K562 (cell line): Measurements from ENCODE around the gene FAM240A. TPM values are rescaled to one million over a fixed set of nuclear protein-coding genes. Genes with fewer than 3 reads are reported as not detected.

ENCODE experiments used
- ATAC-seq: fragments of 200-7000 bp; cut with Tn5 transposase; 3 replicates; pipeline ENCODE4 v1.9.1; 2020; ENCODE audit warnings: moderate library complexity
- BruUV-seq: library from RNA; stranded (reverse); fragments of 400-500 nt; replicated peaks from 2 replicates; lab custom pipeline; 2021; lab: Mats Ljungman, UMichigan
- CTCF ChIA-PET: fragments of 300-600 bp; formaldehyde crosslinking; extraction: SDS; loops from one replicate; lab custom pipeline; 2021; ENCODE audit warnings: low intra/inter-chr PET ratio; lab: Yijun Ruan, JAX
- POLR2A ChIA-PET: fragments of 300-600, 350-650 bp; sonication (Branson Sonifier 250); formaldehyde crosslinking; extraction: SDS; loops from one replicate; lab custom pipeline; 2021; ENCODE audit warnings: antibody characterized with exemption, inconsistent platforms; lab: Yijun Ruan, JAX
- DNase-seq, 4 experiments: peaks; one replicate each; pipeline versions ENCODE4 v3.0.0 to v3.0.0-alpha.2; 2011 to 2018; ENCODE audit warnings: low spot score in 3 of 4, mixed read lengths in 3 of 4; ENCODE audit errors: extremely low read depth in 1 of 4
- FAIRE-seq: peaks from 2 replicates; lab custom pipeline; 2011; peaks lifted over from hg19 to GRCh38; lab: Jason Lieb, UNC
- H2AFZ ChIP-seq: 2 replicates; pipeline ENCODE4 v1.6.0; 2011; ENCODE audit warnings: low read depth, low read length, control low read depth, inconsistent platforms
- H3K27ac ChIP-seq: fragments of 200-600 bp; 3 replicates; pipeline ENCODE4 v1.8.0; 2011; ENCODE audit warnings: low read depth, mild to moderate bottlenecking, control low read depth, inconsistent platforms, low read length, moderate library complexity, mixed read lengths; ENCODE audit errors: extremely low read depth
- H3K27me3 ChIP-seq, 2 experiments: fragments of 300-600 bp in 1 of 2; 2 replicates in 1 of 2; 3 replicates in 1 of 2; pipeline versions ENCODE4 v1.6.0 to v1.8.0; 2011; ENCODE audit warnings: inconsistent platforms in 2 of 2, low read length in 2 of 2, mild to moderate bottlenecking in 1 of 2, mixed read lengths in 1 of 2, moderate library complexity in 1 of 2; ENCODE audit not compliant: control insufficient read depth in 2 of 2, insufficient read depth in 2 of 2
- H3K36me3 ChIP-seq: fragments of 300-600 bp; 3 replicates; pipeline ENCODE4 v1.8.0; 2011; ENCODE audit warnings: mild to moderate bottlenecking, low read length, inconsistent platforms; ENCODE audit not compliant: control insufficient read depth, insufficient read depth
- H3K4me1 ChIP-seq, 2 experiments: fragments of 200-600 bp in 1 of 2; replicated peaks in 1 of 2; 2 replicates in 1 of 2; 3 replicates in 1 of 2; pipeline versions ENCODE4 v1.5.1 to v1.8.0; 2011; ENCODE audit warnings: inconsistent platforms in 2 of 2, low read length in 2 of 2, mild to moderate bottlenecking in 1 of 2, mixed read lengths in 1 of 2, moderate library complexity in 1 of 2; ENCODE audit not compliant: control insufficient read depth in 2 of 2, insufficient read depth in 2 of 2
- H3K4me2 ChIP-seq: 2 replicates; pipeline ENCODE4 v1.6.1; 2011; ENCODE audit warnings: low read length, control low read depth, inconsistent platforms, mixed read lengths; ENCODE audit not compliant: insufficient read depth
- H3K4me3 ChIP-seq: fragments of 200-600 bp; sonication (generic), shearing (Covaris generic); 2 replicates; pipeline ENCODE4 v1.5.1; 2016; ENCODE audit warnings: control low read depth, inconsistent platforms
- H3K79me2 ChIP-seq: fragments of 200-600 bp; 3 replicates; pipeline ENCODE4 v1.8.0; 2011; ENCODE audit warnings: low read length, inconsistent platforms; ENCODE audit not compliant: control insufficient read depth, insufficient read depth
- H3K9ac ChIP-seq, 2 experiments: 2 replicates each; pipeline versions ENCODE4 v1.6.0 to v1.6.1; 2011; ENCODE audit warnings: low read depth in 2 of 2, low read length in 2 of 2, control low read depth in 1 of 2, inconsistent platforms in 1 of 2, mild to moderate bottlenecking in 1 of 2, mixed read lengths in 1 of 2; ENCODE audit not compliant: insufficient read depth in 1 of 2
- H3K9me1 ChIP-seq: one replicate; pipeline ENCODE4 v1.6.0; 2011; ENCODE audit warnings: inconsistent platforms, mild to moderate bottlenecking, low read length, moderate library complexity; ENCODE audit not compliant: control insufficient read depth, insufficient read depth
- H3K9me3 ChIP-seq: replicated peaks from 2 replicates; pipeline ENCODE4 v1.5.1; 2011; ENCODE audit warnings: low read depth, low read length, inconsistent platforms; ENCODE audit not compliant: control insufficient read depth, insufficient read depth
- H4K20me1 ChIP-seq: replicated peaks from 2 replicates; pipeline ENCODE4 v1.6.1; 2011; ENCODE audit warnings: low read length, inconsistent platforms, mixed read lengths; ENCODE audit not compliant: control insufficient read depth, insufficient read depth
- CGGBP1 ChIP-seq: fragments of 250-450 bp; sonication (Bioruptor Pico); IDR thresholded peaks from 2 replicates; pipeline ENCODE4 v1.9.0; 2021; ENCODE audit warnings: mild to moderate bottlenecking
- CHD2 ChIP-seq: IDR thresholded peaks from 2 replicates; pipeline ENCODE4 v1.6.1; 2011; ENCODE audit warnings: low read depth, low read length
- CREM ChIP-seq: IDR thresholded peaks from 2 replicates; pipeline ENCODE4 v1.6.1; 2014; ENCODE audit warnings: antibody characterized with exemption, low read depth
- GABPB1 ChIP-seq: sonication (generic); formaldehyde crosslinking; IDR thresholded peaks from 2 replicates; pipeline ENCODE4 v1.8.0; 2022; ENCODE audit warnings: mild to moderate bottlenecking, missing genetic modification reagents
- GATAD2B ChIP-seq: fragments of 450-650 bp; IDR thresholded peaks from 2 replicates; pipeline ENCODE4 v1.6.1; 2017; ENCODE audit warnings: mild to moderate bottlenecking, borderline replicate concordance
- HCFC1 ChIP-seq: IDR thresholded peaks from 2 replicates; pipeline ENCODE4 v1.6.1; 2012; ENCODE audit warnings: low read depth, low read length, improper control_type of control experiment
- HDAC6 ChIP-seq: IDR thresholded peaks from 2 replicates; pipeline ENCODE4 v1.6.1; 2012; ENCODE audit warnings: low read depth, mild to moderate bottlenecking, control low read depth, inconsistent platforms, low read length, moderate library complexity
- HMGXB4 ChIP-seq: sonication (generic); formaldehyde crosslinking; IDR thresholded peaks from 2 replicates; pipeline ENCODE4 v1.8.1; 2023; ENCODE audit warnings: mild to moderate bottlenecking, missing genetic modification reagents
- KAT8 ChIP-seq: fragments of 450-650 bp; IDR thresholded peaks from 2 replicates; pipeline ENCODE4 v1.6.1; 2016; ENCODE audit warnings: low read depth, mild to moderate bottlenecking
- MAFF ChIP-seq: IDR thresholded peaks from 2 replicates; pipeline ENCODE4 v1.6.1; 2012; ENCODE audit warnings: low read length, improper control_type of control experiment
- MECOM ChIP-seq: fragments of 250-450 bp; sonication (Bioruptor Pico); IDR thresholded peaks from 2 replicates; pipeline ENCODE4 v1.8.0; 2022; ENCODE audit warnings: inconsistent platforms
- NR2C1 ChIP-seq, 2 experiments: fragments of 450-650 bp; IDR thresholded peaks; 2 replicates each; pipeline ENCODE4 v1.6.1; 2017; ENCODE audit warnings: mild to moderate bottlenecking in 2 of 2, antibody characterized with exemption in 1 of 2, inconsistent platforms in 1 of 2, missing compliant biosample characterization in 1 of 2, missing genetic modification characterization in 1 of 2
- SMARCC2 ChIP-seq: fragments of 450-650 bp; IDR thresholded peaks from 2 replicates; pipeline ENCODE4 v1.6.1; 2017; ENCODE audit warnings: antibody characterized with exemption, moderate library complexity, mild to moderate bottlenecking, low read depth
- UBTF ChIP-seq, 2 experiments: IDR thresholded peaks; 2 replicates each; pipeline ENCODE4 v1.6.1; 2012; ENCODE audit warnings: improper control_type of control experiment in 2 of 2, low read depth in 2 of 2, low read length in 2 of 2, borderline replicate concordance in 1 of 2
- XRCC5 ChIP-seq: fragments of 200-400 bp; formaldehyde crosslinking; IDR thresholded peaks from 2 replicates; pipeline ENCODE4 v1.6.1; 2017; ENCODE audit warnings: low read depth, mild to moderate bottlenecking, low read length
- YY1 ChIP-seq, 3 experiments: IDR thresholded peaks; 2 replicates each; pipeline ENCODE4 v1.6.1; 2011; ENCODE audit warnings: low read length in 2 of 3, mild to moderate bottlenecking in 2 of 3, moderate library complexity in 2 of 3, borderline replicate concordance in 1 of 3, control low read depth in 1 of 3, low read depth in 1 of 3; ENCODE audit not compliant: insufficient read depth in 3 of 3, insufficient replicate concordance in 2 of 3, control insufficient read depth in 1 of 3, insufficient read length in 1 of 3; ENCODE audit errors: extremely low read depth in 1 of 3
- ZFP36 ChIP-seq: fragments of 150-350 bp; IDR thresholded peaks from 2 replicates; pipeline ENCODE4 v1.6.1; 2018; ENCODE audit warnings: low read length, low read depth; ENCODE audit not compliant: partially characterized antibody
- ZNF253 ChIP-seq: fragments of 250-450 bp; sonication (Bioruptor Pico); conservative IDR thresholded peaks from 2 replicates; pipeline ENCODE4 v1.6.1; 2021; ENCODE audit warnings: mild to moderate bottlenecking
- ZNF77 ChIP-seq: fragments of 250-450 bp; sonication (Bioruptor Pico); IDR thresholded peaks from 2 replicates; pipeline ENCODE4 v1.5.0; 2020
- WGBS: fragments of 100-300 bp; shearing (Covaris generic); methylation state at CpG from one replicate; pipeline ENCODE4 v1.1.6; 2016; ENCODE audit warnings: low coverage, mixed read lengths; ENCODE audit not compliant: insufficient coverage; ENCODE audit errors: missing lambda C conversion rate; 5-methylcytosine and 5-hydroxymethylcytosine counted together
- in situ Hi-C: fragments of 300-500 bp; cut with MboI; formaldehyde crosslinking; loops from 4 replicates; pipeline ENCODE4 v1.15.0; 2018; ENCODE audit warnings: inconsistent platforms, mixed read lengths
- intact Hi-C: fragments of 100-400 bp; cut with micrococcal nuclease; formaldehyde crosslinking; loops from 2 replicates; pipeline ENCODE4 v1.14.2; 2022
- polyA plus RNA-seq, 8 experiments: library from polyadenylated mRNA; depleted of rRNA in 4 of 8; stranded (reverse) in 5 of 8; unstranded in 3 of 8; fragments of >200 nt; fragmentation: Nextera tagmentation in 2 of 8; fragmentation: Illumina TruSeq in 1 of 8; extraction: Ambion mirVana in 2 of 8; extraction: Trizol in 1 of 8; gene quantifications; 2 replicates each; pipeline versions ENCODE4 v1.2.1 to v1.2.3, GENCODE V29; 2011 to 2014; ENCODE audit warnings: inconsistent platforms in 1 of 8, missing spikeins in 1 of 8
- total RNA-seq, 7 experiments: library from RNA; depleted of rRNA in 6 of 7; stranded (reverse); fragments of >200 nt in 6 of 7; fragmentation: Illumina TruSeq in 2 of 7; extraction: Trizol in 2 of 7; gene quantifications; 2 replicates each; pipeline versions ENCODE4 v1.2.1 to v1.2.3, GENCODE V29; 2011 to 2021; ENCODE audit warnings: low replicate concordance in 1 of 7

The FAM240A gene
- total and polyA plus RNA-seq, 9 of the 15 experiments (the other 6 are each of a cell fraction or from before 2014, with no cell fraction given), result not detected

GRCh38 chr3:46643701-46644100, 31.4 kb downstream of the FAM240A start:
- ATAC-seq (no peak), DNase-seq (no peak), FAIRE-seq (no peak)
- 0 out of 2 replicates have a peak, but pooled peaks cover 3% of the 10 kb centered on the region for H3K9me3 ChIP-seq
- H3K4me2 ChIP-seq, result no peak overlapping the region
- ChIA-PET CTCF (no interaction called here), POLR2A (interaction anchor here (1.2 kb wide), 1 partner anchor 10 kb away, joined by 3 read pairs; no protein-coding TSS in a partner anchor)
- in situ Hi-C loops, result no loop called here
- H2AFZ ChIP-seq, result no peak overlapping the region
- peaks cover 0 to 7% of the 10 kb centered on the region in 2 experiments; a peak in 2 of 5 replicates for H3K27me3 ChIP-seq
- no peak overlapping the region for H3K27ac ChIP-seq
- H3K79me2 ChIP-seq, result no peaks in the 10 kb centered on the region
- 0% methylated on average over 1 of the region's 1 CpG for WGBS
- no TSS peak for BruUV-seq
- no peak overlapping the region for H3K4me3 ChIP-seq
- H3K4me1 ChIP-seq, result no peaks in the 10 kb centered on the region
- intact Hi-C loops, result no loop called here
- TF ChIP-seq HCFC1 (no peak), UBTF (IDR thresholded peaks at IDR 0.05; ENCODE audit: borderline replicate concordance in 1 of 2, low read depth in 2 of 2, low read length in 2 of 2) (no peak), YY1 (IDR thresholded peaks at IDR 0.05; ENCODE audit: borderline replicate concordance in 1 of 3, control insufficient read depth in 1 of 3, extremely low read depth in 1 of 3, insufficient read depth in 3 of 3, insufficient read length in 1 of 3, insufficient replicate concordance in 2 of 3, low read depth in 1 of 3, low read length in 2 of 3) (no peak), CHD2 (no peak), CREM (no peak), MAFF (no peak), SMARCC2 (no peak), KAT8 (no peak), HDAC6 (no peak), ZNF77 (CRISPR knock-in tag) (no peak), NR2C1 (IDR thresholded peaks at IDR 0.05) (no peak), NR2C1 (tag; IDR thresholded peaks at IDR 0.05) (no peak), GABPB1 (CRISPR knock-in tag) (no peak), CGGBP1 (CRISPR knock-in tag) (no peak), GATAD2B (no peak), XRCC5 (no peak), MECOM (CRISPR knock-in tag) (no peak), ZNF253 (no peak), HMGXB4 (CRISPR knock-in tag) (no peak), ZFP36 (no peak)
- TF ChIP-seq, all 486 proteins: peak for 0
- Histone ChIP-seq H3K36me3 (no peaks in the 10 kb centered on the region), H3K9ac (no peak overlapping the region), H3K9me1 (no peaks in the 10 kb centered on the region), H4K20me1 (no peaks in the 10 kb centered on the region)
